ENCODE results near the gene OLFM1. TPM values are rescaled to one million over a fixed set of nuclear protein-coding genes. Genes with fewer than 3 reads are reported as not detected.

The OLFM1 gene
- total RNA-seq, 1 donor from 2014 or later: not detected

- DNase-seq (ENCODE audit: low read depth): no peak
- no peak for TF ChIP-seq CTCF (conservative IDR thresholded peaks at IDR 0.05; ENCODE audit: low read depth, low read length)
Measured at GRCh38 chr9:135077497-135078200, 9.8 kb upstream of the OLFM1 start.

GRCh38 chr9:135078361-135078821 is 9.1 kb upstream of the OLFM1 start:
- DNase-seq (ENCODE audit: low read depth): no peak
- no peak for TF ChIP-seq CTCF (conservative IDR thresholded peaks at IDR 0.05; ENCODE audit: low read depth, low read length)
- H3K4me3 ChIP-seq (ENCODE audit: low read depth, low read length): no peak overlapping the region

More at GRCh38 chr9:135077497-135078200, 9.8 kb upstream of the OLFM1 start:
- no peak overlapping the region for H3K4me3 ChIP-seq (ENCODE audit: low read depth, low read length)

GRCh38 chr9:135079018-135079417 is 8.4 kb upstream of the OLFM1 start:
- TF ChIP-seq CTCF (conservative IDR thresholded peaks at IDR 0.05; ENCODE audit: low read depth, low read length): no peak
- DNase-seq (ENCODE audit: low read depth): no peak
- H3K4me3 ChIP-seq (ENCODE audit: low read depth, low read length): no peak overlapping the region

GRCh38 chr9:135079676-135080075 is 7.8 kb upstream of the OLFM1 start:
- DNase-seq (ENCODE audit: low read depth): no peak
- H3K4me3 ChIP-seq (ENCODE audit: low read depth, low read length): no peak overlapping the region
- no peak for TF ChIP-seq CTCF (conservative IDR thresholded peaks at IDR 0.05; ENCODE audit: low read depth, low read length)

- DNase-seq (ENCODE audit: low read depth): no peak
- no peak overlapping the region for H3K4me3 ChIP-seq (ENCODE audit: low read depth, low read length)
- TF ChIP-seq CTCF (conservative IDR thresholded peaks at IDR 0.05; ENCODE audit: low read depth, low read length): no peak
Measured at GRCh38 chr9:135080286-135081263, 6.9 kb upstream of the OLFM1 start.

- no peak for TF ChIP-seq CTCF (conservative IDR thresholded peaks at IDR 0.05; ENCODE audit: low read depth, low read length)
- H3K4me3 ChIP-seq (ENCODE audit: low read depth, low read length): no peak overlapping the region
- DNase-seq (ENCODE audit: low read depth): no peak
Measured at GRCh38 chr9:135081264-135081660, 6.2 kb upstream of the OLFM1 start.

Measured in epithelial cell of proximal tubule (primary cell).